GM10847 (cell line): ENCODE measurements around the gene ATP10A.

Experiments
- POLR2A ChIP-seq: IDR thresholded peaks from 2 replicates; pipeline ENCODE4 v1.6.1; 2011; ENCODE audit not compliant: insufficient read length; ENCODE audit errors: extremely low read depth

Gene ATP10A

DNA sequence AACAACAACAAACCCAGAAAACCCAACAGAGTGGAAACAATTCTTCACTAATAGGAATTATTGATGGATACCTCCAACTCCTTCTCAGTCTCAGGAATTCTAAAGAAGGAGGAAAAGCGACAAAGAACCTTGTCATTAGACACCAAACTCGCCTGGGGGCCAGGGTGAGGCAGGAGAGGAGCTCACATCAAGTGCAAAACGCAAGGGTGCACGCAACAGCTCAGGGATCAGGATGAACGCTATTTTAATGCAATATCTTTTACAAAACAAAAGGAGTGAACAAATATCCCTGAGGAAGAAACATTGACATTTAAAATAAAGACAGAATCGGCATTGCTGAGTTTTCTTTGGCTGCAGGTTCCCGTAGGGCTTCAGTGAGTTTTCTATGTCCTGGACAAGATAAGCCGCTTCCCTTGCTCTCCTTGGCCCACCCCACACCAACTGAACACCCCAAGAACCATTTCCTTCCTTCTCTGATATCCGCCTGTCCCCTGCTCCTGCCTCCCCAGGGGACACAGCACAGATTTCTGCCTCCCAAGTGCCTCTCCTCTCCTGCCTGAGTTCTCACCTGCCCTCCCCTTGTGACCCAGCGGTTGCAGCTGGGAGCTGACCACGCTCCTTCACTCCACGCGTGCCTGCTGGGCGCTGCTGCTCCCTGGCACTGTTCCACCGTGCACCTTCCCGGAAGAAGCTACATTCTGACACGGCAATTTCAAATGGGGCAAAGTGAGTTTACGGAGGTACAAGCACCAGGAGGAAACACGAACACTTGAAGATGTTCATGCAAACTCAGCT, 63.0 kb downstream of the ATP10A start:
- no peak for TF ChIP-seq POLR2A

DNA sequence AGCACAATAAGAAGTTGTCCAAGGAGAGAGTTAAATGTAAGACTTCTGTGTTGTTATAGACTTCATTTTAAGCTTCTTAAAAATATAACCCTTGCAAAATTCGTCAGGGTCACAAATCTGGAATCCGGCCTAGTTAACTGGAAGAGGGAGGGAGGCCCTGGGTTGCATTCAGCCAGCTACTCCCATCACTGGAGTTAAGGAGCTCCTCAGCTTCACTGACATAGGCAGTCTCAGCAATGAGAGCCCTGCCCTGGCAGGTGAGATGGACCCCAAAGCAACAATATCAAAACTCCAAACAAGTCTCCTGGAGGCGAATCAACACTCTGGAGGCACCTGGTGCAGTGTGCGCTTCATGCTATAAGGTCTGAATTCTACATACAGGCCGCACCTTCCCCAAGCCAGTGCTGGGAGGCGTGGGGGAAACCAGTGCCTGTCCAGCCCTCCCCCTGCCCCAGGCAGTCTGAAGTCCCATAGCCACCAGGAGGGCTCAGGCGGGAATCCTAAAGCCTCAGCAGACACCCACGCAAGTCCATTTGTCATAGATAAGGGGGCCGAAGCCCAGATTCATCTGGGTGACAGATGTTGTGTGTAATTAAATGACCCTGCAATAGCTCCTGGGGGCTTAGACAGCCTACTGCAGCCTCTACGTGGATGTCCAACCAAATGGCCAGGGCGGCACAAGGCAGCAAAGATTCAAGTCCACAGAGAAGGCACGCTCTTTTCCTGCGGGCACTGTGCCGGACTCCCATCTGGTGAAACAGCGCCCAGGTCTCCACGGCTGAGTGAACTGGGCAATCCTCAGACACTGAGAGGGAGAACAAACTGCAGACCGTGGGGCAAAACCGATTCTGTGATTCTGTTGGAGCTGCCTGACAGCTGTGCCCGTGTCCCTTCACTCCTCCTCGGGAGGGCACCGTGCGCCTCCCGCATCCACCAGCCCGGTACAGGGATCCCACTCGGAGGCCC, 64.9 kb downstream of the ATP10A start:
- no peak for TF ChIP-seq POLR2A

DNA sequence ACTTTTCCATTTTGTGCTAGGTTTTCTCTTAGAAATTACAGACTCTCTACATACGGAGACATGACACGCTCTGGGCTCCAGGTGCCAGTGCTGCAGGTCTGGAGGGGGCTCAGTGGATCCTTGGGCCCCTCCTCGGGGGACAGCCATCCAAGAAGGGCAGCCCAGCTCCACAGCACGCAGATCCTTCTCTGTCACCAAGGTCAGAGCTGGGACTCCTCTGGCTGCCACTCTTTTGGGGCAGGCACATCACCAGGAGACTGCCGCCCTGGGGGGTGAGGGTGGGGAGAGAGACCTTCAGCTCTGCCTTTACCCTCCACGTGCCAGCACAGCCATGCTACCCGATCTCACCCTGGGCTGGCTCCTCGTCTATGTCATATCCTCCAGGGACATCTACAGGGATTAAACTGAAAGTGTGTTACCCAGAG, 65.6 kb downstream of the ATP10A start:
- no peak for TF ChIP-seq POLR2A

DNA sequence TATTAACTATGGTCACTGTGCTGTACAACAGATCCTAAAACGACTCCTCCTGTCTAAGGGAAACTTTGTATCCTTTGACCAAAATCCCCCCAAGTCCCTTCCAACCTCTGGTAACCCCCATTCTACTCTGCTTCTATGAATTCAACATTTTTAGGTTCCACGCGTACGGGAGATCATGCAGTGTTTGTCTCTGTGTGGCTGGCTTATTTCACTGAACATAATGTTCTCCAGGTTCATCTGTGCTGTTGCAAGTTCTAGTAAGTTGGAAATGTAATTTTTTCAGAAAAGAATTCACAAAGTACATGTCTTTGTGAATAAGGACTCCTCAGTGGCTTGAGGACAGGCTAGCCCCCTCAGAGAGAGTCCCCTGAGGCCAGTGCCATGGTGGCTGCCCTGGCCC, 66.1 kb downstream of the ATP10A start:
- no peak for TF ChIP-seq POLR2A

DNA sequence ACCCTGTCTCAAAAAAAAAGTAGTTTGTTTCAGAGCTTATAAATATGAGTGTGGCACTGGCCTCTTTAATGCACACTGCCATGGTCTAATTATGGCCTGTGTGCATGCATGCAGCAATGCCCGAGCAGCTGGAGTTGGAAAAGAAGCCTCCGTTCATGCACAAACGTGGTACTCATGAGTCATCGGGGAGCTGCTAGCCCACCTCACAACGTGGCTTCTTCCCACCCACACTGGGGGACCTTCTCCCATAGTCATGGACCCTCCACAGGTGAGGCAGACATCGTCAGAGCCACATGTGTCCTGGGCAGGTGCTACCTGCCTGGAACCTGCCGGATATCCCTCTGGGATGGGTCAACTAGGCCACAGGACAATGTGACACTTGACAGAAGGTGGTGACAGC, 66.7 kb downstream of the ATP10A start:
- TF ChIP-seq POLR2A = no peak

DNA sequence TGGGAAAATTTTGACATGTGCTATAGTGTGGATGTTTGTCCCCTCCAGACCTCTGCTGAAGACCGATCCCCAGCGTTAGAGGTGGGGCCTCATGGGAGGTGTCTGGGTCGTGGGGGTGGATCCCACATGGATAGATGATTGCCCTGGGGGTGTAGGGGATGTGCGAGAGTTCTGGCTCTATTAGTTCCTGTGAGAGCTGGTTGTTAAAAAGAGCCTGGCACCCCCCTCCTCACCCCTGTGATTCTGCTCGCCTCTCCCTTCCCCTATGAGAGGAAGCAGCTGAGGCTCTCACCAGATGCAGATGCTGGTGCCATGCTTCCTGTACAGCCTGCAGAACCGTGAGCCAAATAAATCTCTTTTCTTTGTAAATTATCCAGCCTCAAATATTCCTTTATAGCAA, 67.4 kb downstream of the ATP10A start:
- no peak for TF ChIP-seq POLR2A

DNA sequence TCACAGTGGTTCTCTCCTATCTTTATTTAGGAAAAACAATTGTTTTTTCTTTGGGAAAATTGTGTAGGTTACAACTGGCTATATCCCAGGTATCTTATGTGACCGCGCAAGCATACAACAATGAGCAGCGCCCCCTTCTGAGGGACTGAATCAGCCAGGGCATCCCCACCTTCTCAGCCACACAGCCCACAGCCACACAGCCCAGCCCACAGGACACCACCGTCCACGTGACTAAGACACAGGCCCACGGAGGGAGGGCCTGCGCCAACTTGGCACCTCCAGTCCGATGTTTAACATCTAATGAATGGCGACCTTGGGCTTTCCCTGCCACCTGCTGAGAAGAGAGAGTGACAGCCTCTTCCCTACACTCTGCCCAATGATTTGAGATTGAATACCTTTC, 68.1 kb downstream of the ATP10A start:
- no peak for TF ChIP-seq POLR2A

DNA sequence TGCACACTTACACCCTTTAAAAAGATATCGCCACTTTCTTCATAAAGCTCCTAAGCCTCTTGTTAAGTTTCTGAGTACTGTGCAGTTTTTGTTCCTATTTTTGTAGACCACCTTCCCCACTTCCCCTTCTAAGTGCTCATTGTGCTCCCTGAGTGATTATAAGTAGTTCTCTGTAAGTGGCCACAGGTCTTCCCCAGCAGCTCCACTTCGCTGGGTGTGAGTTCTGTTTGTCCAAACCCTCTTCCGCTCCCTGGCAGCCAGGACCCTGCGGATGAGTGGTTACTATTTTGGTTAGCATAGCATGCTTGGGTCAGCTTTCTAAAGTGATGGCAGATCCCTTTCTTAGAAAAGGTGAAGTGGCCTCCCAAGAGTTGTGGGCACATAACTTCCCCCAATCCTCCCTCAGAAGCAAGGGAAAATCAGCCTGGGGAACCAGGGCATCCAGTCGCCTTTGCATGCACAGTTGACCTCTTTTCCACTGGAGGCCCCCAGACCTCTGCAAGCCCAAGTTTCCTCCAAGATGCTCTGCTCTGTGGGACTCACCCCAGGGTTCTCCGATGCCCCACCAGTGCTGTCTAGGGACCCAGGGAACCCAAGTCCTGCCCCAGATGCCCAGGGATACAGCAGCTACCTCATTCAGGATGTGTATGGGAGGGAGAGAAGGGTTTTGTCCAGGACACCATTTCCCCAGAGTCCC, 69.6 kb downstream of the ATP10A start:
- no peak for TF ChIP-seq POLR2A

DNA sequence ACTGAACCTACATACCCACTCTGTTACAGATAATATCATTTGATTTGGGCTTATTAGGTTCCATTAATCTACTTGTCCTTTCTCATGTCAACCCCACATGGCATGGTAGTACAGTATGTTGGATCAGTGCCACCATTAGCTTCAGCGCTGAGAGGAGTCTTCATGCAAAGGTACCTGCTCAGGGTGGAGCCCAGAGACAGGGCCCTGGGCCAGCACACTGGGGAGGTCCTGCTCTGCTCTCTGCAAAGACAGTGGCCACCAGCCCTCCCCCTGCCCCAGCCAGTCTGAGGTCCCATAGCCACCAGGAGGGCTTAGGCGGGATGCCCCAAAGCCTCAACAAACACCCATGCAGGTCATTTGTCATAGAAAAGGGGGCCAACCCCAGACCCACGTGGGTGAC, 71.0 kb downstream of the ATP10A start:
- no peak for TF ChIP-seq POLR2A

DNA sequence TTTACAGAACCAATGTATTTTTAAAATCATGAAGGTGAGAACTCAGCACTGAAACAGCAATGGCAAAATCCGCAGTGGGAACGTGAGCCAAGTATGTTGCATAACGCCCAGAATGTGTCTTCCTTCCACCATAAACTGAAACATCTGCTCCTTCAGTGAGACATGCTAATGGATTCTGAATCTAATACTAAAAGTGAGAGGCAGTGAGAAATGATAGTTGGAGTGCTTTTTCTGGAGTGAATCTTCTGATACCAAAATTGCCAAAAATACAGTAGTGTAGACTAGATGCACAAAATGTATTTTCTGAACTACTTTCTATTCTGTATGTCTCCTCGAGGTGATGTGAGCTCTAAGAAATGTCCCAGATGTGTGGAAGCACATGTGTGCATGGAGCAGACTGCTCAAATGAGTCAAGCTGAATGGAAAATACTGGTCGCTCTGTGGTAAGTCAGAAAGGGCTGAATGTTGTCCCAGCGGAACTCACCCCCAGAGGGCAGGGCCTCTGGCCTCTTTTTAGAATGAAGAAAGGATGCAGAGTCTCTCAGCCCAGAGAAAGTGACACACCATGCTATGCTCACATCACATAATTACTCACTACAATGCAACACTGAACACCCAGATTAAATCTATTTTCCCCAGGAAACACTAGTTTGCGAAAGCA, 73.0 kb downstream of the ATP10A start:
- no peak for TF ChIP-seq POLR2A

DNA sequence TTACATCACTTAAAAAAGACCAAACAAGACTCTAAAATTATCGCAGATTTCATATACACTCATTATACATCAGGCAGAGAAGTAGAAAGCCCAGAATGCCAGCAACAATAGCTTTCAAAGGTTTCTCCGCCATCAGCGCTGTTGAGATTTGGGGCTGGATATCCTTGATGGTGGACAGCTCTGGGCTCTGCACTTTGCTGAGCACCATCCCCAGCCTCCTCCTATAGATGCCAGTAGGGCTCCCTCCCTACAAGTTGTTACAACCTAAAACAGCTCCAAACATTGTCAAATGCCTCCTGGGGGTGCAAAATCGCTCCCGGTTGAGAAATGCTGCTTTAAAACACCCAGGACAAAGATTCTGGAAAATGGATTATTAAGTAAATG, 73.5 kb downstream of the ATP10A start:
- TF ChIP-seq POLR2A = no peak

DNA sequence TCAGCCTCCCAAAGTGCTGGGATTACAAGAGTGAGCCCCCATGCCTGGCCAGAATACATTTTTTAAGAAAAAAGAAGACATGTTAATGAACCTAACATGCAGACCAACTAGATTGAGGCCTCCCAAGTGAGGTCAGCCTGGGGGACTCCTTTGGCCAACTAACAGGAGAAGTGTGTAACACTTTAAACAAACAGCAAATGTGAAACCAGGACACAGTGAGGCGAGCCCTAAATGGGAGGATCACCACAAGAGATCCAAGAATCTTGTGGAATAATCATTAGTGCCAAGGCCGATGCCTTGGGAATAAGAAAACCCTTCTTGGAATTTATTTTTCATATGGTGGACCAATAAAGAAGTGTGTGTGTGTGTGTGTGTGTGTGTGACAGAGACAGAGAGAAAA, 73.9 kb downstream of the ATP10A start:
- no peak for TF ChIP-seq POLR2A

DNA sequence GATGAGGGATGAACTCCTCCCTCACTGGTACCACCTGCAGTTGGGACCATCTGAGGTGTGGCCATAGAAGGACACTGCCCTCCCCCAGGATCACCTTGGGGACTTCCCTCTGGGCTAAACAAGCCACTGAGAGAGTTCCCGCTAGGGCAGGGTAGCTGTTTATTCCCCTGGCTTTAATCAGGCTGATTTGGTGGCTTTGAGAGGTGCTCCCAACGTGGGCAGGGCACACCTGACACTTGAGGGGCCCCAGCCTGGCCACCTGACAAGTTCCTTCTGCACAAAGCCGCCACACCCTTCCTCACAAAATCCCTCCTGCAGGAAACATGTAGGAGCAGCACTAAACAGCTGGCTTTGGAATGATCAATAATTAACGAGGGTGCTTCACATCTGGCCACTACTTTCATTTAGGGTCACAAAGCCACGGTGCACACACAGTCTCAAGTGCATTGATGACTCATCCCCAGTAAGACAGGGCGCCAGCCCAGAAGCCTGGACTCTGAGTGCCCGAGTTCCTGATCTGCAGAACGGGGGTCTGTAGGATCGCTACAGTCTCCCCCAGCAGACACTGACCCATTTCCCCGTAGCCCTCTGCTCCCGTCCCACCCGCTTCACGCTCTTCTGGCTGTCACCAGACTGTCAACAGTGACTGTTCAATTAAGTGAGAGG, 75.1 kb downstream of the ATP10A start:
- TF ChIP-seq POLR2A = no peak

DNA sequence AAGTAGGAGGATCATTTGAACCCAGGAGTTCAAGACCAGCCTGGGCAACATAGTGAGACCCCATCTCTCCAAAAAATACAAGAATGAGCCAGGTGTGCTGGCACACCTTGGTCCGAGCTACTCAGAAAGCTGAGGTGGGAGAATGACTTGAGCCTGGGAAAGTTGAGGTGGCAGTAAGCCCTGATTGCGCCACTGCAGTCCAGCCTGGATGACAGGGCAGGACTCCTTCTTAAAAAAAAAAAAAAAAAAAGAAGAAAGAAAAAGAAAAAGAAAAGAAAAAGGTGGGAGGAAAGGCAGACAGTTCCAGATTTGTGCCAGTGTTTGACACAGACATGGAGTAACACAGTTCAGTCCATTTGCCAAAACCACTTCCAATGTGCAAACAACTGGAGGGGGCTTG, 75.7 kb downstream of the ATP10A start:
- TF ChIP-seq POLR2A = no peak

DNA sequence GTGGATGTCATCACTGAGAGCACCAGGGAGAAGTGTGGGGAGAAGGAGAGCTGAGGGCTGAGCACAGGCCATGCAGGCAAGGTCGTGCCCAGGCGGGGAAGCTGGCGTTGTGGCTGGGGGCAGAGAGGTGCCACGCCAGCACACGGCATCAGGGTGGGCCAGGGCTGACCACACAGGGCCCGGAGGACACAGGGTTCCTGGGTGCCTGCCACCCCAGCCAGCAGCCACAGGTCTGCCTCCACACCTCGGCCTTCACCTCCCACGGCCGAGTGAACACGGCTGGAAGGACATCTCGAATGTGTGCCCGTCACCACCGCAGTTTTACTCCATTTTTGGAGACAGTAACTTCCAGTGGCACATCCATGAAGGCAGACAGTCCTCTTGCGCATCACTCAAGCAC, 77.1 kb downstream of the ATP10A start:
- TF ChIP-seq POLR2A = no peak

DNA sequence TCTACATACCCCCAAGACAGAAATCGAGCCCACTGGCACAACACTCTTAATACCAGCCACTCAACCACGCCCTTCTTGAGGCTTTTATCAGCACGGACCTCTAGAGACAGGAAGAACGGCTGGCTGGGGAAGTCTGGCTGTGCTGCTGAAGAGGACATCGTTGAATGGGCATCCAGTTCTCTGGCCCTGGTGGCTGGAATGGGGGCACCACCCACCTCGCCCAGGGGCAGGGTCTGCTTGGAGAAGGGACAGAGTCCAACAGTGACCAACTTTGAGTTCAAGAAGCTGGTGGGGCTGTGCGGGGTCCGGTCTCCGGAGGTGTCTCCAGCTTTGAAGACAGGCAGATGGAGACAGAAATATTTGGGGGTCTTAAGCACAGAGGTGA, 77.5 kb downstream of the ATP10A start:
- no peak for TF ChIP-seq POLR2A
